ENCODE results near the gene RFX1. TPM values are rescaled to one million over a fixed set of nuclear protein-coding genes. Genes with fewer than 3 reads are reported as not detected.
A peak's percentile ranks its signal among the peaks of the same experiment; 100 is the strongest.
"Not testable (repeated sequence)": the region's sequence is repeated elsewhere in the genome, so short reads cannot be mapped to it uniquely, and the experiment has no call there.

RFX1 gene
- total RNA-seq, 2 donors from 2014 or later, result 11.0 to 12.3 TPM

- DNase-seq (no peak), ATAC-seq (no peak)
- intact Hi-C loops (cut with DNase I), result no loop called here
Observed at GRCh38 chr19:13983213-13983889, 22.8 kb downstream of the RFX1 start.

- intact Hi-C loops (cut with DNase I), result no loop called here
- ATAC-seq (no peak), DNase-seq (no peak)
Observed at GRCh38 chr19:13982773-13983172, 23.3 kb downstream of the RFX1 start.

GRCh38 chr19:13981988-13982501 is 24.1 kb downstream of the RFX1 start:
- intact Hi-C loops (cut with DNase I), result no loop called here
- ATAC-seq (no peak), DNase-seq (no peak)

- intact Hi-C loops (cut with DNase I), result no loop called here
- DNase-seq (no peak), ATAC-seq (no peak)
Observed at GRCh38 chr19:13981467-13981866, 24.7 kb downstream of the RFX1 start.

GRCh38 chr19:13981021-13981420 is 25.1 kb downstream of the RFX1 start:
- DNase-seq (no peak), ATAC-seq (no peak)
- intact Hi-C loops (cut with DNase I), result no loop called here

- DNase-seq, result no peak
- no peak for ATAC-seq
- intact Hi-C loops (cut with DNase I), result no loop called here
Observed at GRCh38 chr19:13980340-13980739, 25.8 kb downstream of the RFX1 start.

- ATAC-seq (no peak), DNase-seq (no peak)
- intact Hi-C loops (cut with DNase I), result no loop called here
Observed at GRCh38 chr19:13979686-13980085, 26.4 kb downstream of the RFX1 start.

- peak; percentile 5 to 21 for ATAC-seq
- intact Hi-C loops (cut with DNase I), result no loop called here
- no peak for DNase-seq
Observed at GRCh38 chr19:13979244-13979615, 26.9 kb downstream of the RFX1 start.

GRCh38 chr19:13978351-13979243 is 27.5 kb downstream of the RFX1 start:
- intact Hi-C loops (cut with DNase I), result no loop called here
- peak; percentile 92 for DNase-seq
- ATAC-seq, result peak; percentile 90 to 93

- intact Hi-C loops (cut with DNase I), result no loop called here
- DNase-seq, result no peak
- ATAC-seq, result no peak
Observed at GRCh38 chr19:13977803-13978202, 28.3 kb downstream of the RFX1 start.

GRCh38 chr19:13976446-13976845 is 29.7 kb downstream of the RFX1 start:
- ATAC-seq (peak in 1 of 2 donors; percentile 4), DNase-seq (no peak)
- intact Hi-C loops (cut with DNase I), result no loop called here

- DNase-seq (no peak), ATAC-seq (peak in 1 of 2 donors; percentile 16)
- intact Hi-C loops (cut with DNase I), result no loop called here
Observed at GRCh38 chr19:13975870-13976269, 30.2 kb downstream of the RFX1 start.

- intact Hi-C loops (cut with DNase I), result no loop called here
- ATAC-seq (no peak), DNase-seq (no peak)
Observed at GRCh38 chr19:13974073-13974472, 32.0 kb downstream of the RFX1 start.

GRCh38 chr19:13973479-13973878 is 32.6 kb downstream of the RFX1 start:
- DNase-seq; ATAC-seq; intact Hi-C loops (cut with DNase I): not testable (repeated sequence)

- ATAC-seq, result no peak
Observed at GRCh38 chr19:13972368-13973155, 33.6 kb downstream of the RFX1 start.

GRCh38 chr19:13971868-13972267 is 34.3 kb downstream of the RFX1 start:
- DNase-seq; intact Hi-C loops (cut with DNase I); ATAC-seq: not testable (repeated sequence)

More at GRCh38 chr19:13972368-13973155, 33.6 kb downstream of the RFX1 start:
- DNase-seq, result no peak
- intact Hi-C loops (cut with DNase I), result no loop called here

GRCh38 chr19:13969897-13970296 is 36.2 kb downstream of the RFX1 start:
- intact Hi-C loops (cut with DNase I), result no loop called here
- ATAC-seq (no peak), DNase-seq (no peak)

- intact Hi-C loops (cut with DNase I), result no loop called here
- no peak for DNase-seq
- no peak for ATAC-seq
Observed at GRCh38 chr19:13968999-13969398, 37.1 kb downstream of the RFX1 start.

GRCh38 chr19:13968383-13968935 is 37.7 kb downstream of the RFX1 start:
- no peak for DNase-seq
- intact Hi-C loops (cut with DNase I), result no loop called here

More at GRCh38 chr19:13968383-13968935, 37.7 kb downstream of the RFX1 start:
- no peak for ATAC-seq

Data from left cardiac atrium (tissue), 4 donors.